H9 (cell line): Measurements from ENCODE around the gene F13A1. TPM values are rescaled to one million over a fixed set of nuclear protein-coding genes. Genes with fewer than 3 reads are reported as not detected.

Experiments
- DNase-seq: peaks from one replicate; pipeline ENCODE4 v3.0.0-alpha.2; 2017
- H2AFZ ChIP-seq: one replicate; pipeline ENCODE4 v1.6.1; 2013; ENCODE audit warnings: mild to moderate bottlenecking, low read length, control low read depth, moderate library complexity
- H2AK5ac ChIP-seq: 2 replicates; pipeline ENCODE4 v1.6.1; 2013; ENCODE audit warnings: low read length, control low read depth, mixed read lengths; ENCODE audit not compliant: insufficient read length
- H2BK120ac ChIP-seq: one replicate; pipeline ENCODE4 v1.6.1; 2013; ENCODE audit warnings: low read depth, mild to moderate bottlenecking, low read length, control low read depth, inconsistent platforms; ENCODE audit not compliant: poor library complexity, severe bottlenecking
- H2BK12ac ChIP-seq: 2 replicates; pipeline ENCODE4 v1.6.1; 2013; ENCODE audit warnings: low read length, control low read depth, mixed read lengths, low read depth; ENCODE audit not compliant: insufficient read length
- H2BK15ac ChIP-seq: 2 replicates; pipeline ENCODE4 v1.6.1; 2013; ENCODE audit warnings: low read depth, low read length, control low read depth
- H2BK20ac ChIP-seq: one replicate; pipeline ENCODE4 v1.6.1; 2013; ENCODE audit warnings: low read depth, mild to moderate bottlenecking, low read length, control low read depth, inconsistent platforms; ENCODE audit not compliant: poor library complexity, severe bottlenecking
- H2BK5ac ChIP-seq: 2 replicates; pipeline ENCODE4 v1.6.1; 2013; ENCODE audit warnings: low read length, control low read depth, mixed read lengths; ENCODE audit not compliant: insufficient read length
- H3K14ac ChIP-seq: 2 replicates; pipeline ENCODE4 v1.6.1; 2013; ENCODE audit warnings: low read length, control low read depth; ENCODE audit not compliant: insufficient read depth
- H3K18ac ChIP-seq: 2 replicates; pipeline ENCODE4 v1.6.1; 2013; ENCODE audit warnings: low read depth, mild to moderate bottlenecking, mixed read lengths, low read length, control low read depth; ENCODE audit not compliant: insufficient read length
- H3K23ac ChIP-seq: 2 replicates; pipeline ENCODE4 v1.6.1; 2013; ENCODE audit warnings: low read length, control low read depth, mixed read lengths, low read depth; ENCODE audit not compliant: insufficient read length
- H3K23me2 ChIP-seq: 2 replicates; pipeline ENCODE4 v1.6.1; 2013; ENCODE audit warnings: low read depth, mild to moderate bottlenecking, mixed read lengths, low read length, control low read depth; ENCODE audit not compliant: insufficient read length, poor library complexity, severe bottlenecking
- H3K27ac ChIP-seq: 2 replicates; pipeline ENCODE4 v1.5.1; 2013; ENCODE audit warnings: low read length, control low read depth, mixed read lengths, low read depth; ENCODE audit not compliant: insufficient read length
- H3K27me3 ChIP-seq: 2 replicates; pipeline ENCODE4 v1.6.1; 2013; ENCODE audit warnings: low read length, control low read depth, inconsistent platforms; ENCODE audit not compliant: insufficient read depth
- H3K4ac ChIP-seq: 2 replicates; pipeline ENCODE4 v1.6.1; 2013; ENCODE audit warnings: low read depth, mild to moderate bottlenecking, control low read depth, inconsistent platforms, low read length, moderate library complexity
- H3K4me1 ChIP-seq: 2 replicates; pipeline ENCODE4 v1.6.1; 2013; ENCODE audit warnings: low read length, control low read depth, inconsistent platforms; ENCODE audit not compliant: insufficient read depth
- H3K4me2 ChIP-seq: 2 replicates; pipeline ENCODE4 v1.6.1; 2013; ENCODE audit warnings: low read length, control low read depth, mixed read lengths; ENCODE audit not compliant: insufficient read length, insufficient read depth
- H3K56ac ChIP-seq: 2 replicates; pipeline ENCODE4 v1.6.1; 2013; ENCODE audit warnings: low read depth, mild to moderate bottlenecking, mixed read lengths, low read length, control low read depth; ENCODE audit not compliant: insufficient read length
- H3K79me1 ChIP-seq: 2 replicates; pipeline ENCODE4 v1.6.1; 2013; ENCODE audit warnings: low read depth, mild to moderate bottlenecking, moderate library complexity, low read length, control low read depth, inconsistent platforms; ENCODE audit not compliant: insufficient read depth, poor library complexity, severe bottlenecking
- H3K79me2 ChIP-seq: 2 replicates; pipeline ENCODE4 v1.6.1; 2013; ENCODE audit warnings: low read length, control low read depth, inconsistent platforms; ENCODE audit not compliant: insufficient read depth
- H3K9ac ChIP-seq: 2 replicates; pipeline ENCODE4 v1.6.1; 2013; ENCODE audit warnings: low read length, control low read depth, mixed read lengths; ENCODE audit not compliant: insufficient read length; ENCODE audit errors: extremely low read depth
- H3K9me3 ChIP-seq: one replicate; pipeline ENCODE4 v1.6.1; 2013; ENCODE audit warnings: low read depth, low read length, inconsistent platforms; ENCODE audit not compliant: control insufficient read depth
- H3T11ph ChIP-seq: one replicate; pipeline ENCODE4 v1.6.1; 2013; ENCODE audit warnings: mild to moderate bottlenecking, low read length, control low read depth, inconsistent platforms
- H4K20me1 ChIP-seq: one replicate; pipeline ENCODE4 v1.6.1; 2013; ENCODE audit not compliant: control insufficient read depth, insufficient read length, insufficient read depth
- H4K5ac ChIP-seq: 2 replicates; pipeline ENCODE4 v1.6.1; 2013; ENCODE audit warnings: low read depth, mild to moderate bottlenecking, mixed read lengths, low read length, control low read depth; ENCODE audit not compliant: insufficient read length
- H4K8ac ChIP-seq: replicated peaks from 2 replicates; pipeline ENCODE4 v1.6.1; 2013; ENCODE audit warnings: low read length, control low read depth, mixed read lengths, low read depth; ENCODE audit not compliant: insufficient read length
- H4K91ac ChIP-seq: 2 replicates; pipeline ENCODE4 v1.6.1; 2013; ENCODE audit warnings: low read depth, mild to moderate bottlenecking, moderate library complexity, mixed read lengths, low read length, control low read depth; ENCODE audit not compliant: insufficient read length
- H3K27ac Mint-ChIP-seq, 3 experiments: 2 replicates in 2 of 3; 3 replicates in 1 of 3; pipeline ENCODE4 v1.8.0; 2020 to 2021; ENCODE audit warnings: mixed read lengths in 3 of 3, mild to moderate bottlenecking in 1 of 3, moderate library complexity in 1 of 3
- H3K27me3 Mint-ChIP-seq: 2 replicates; pipeline ENCODE4 v1.8.0; 2021; ENCODE audit warnings: low read depth, mild to moderate bottlenecking, moderate library complexity, mixed read lengths
- H3K36me3 Mint-ChIP-seq, 3 experiments: 2 replicates in 2 of 3; 3 replicates in 1 of 3; pipeline ENCODE4 v1.8.0; 2020 to 2021; ENCODE audit warnings: low read depth in 3 of 3, mixed read lengths in 3 of 3; ENCODE audit not compliant: insufficient read depth in 1 of 3
- H3K4me1 Mint-ChIP-seq, 2 experiments: 2 replicates each; pipeline ENCODE4 v1.8.0; 2020; ENCODE audit warnings: mixed read lengths in 2 of 2
- H3K4me3 Mint-ChIP-seq, 2 experiments: 2 replicates in 1 of 2; 3 replicates in 1 of 2; pipeline ENCODE4 v1.8.0; 2020 to 2021; ENCODE audit warnings: mild to moderate bottlenecking in 2 of 2, mixed read lengths in 2 of 2, moderate library complexity in 1 of 2
- H3K9me3 Mint-ChIP-seq, 2 experiments: 2 replicates in 1 of 2; 3 replicates in 1 of 2; pipeline ENCODE4 v1.8.0; 2020; ENCODE audit warnings: mild to moderate bottlenecking in 2 of 2, mixed read lengths in 2 of 2, moderate library complexity in 1 of 2
- WGBS: extraction: QIAGEN DNeasy Blood & Tissue Kit; methylation state at CpG from one replicate; pipeline ENCODE4 v1.1.7; 2013; ENCODE audit warnings: missing lambda C conversion rate, low lambda C conversion rate, mixed read lengths; ENCODE audit not compliant: insufficient read length; ENCODE audit errors: extremely low coverage; 5-methylcytosine and 5-hydroxymethylcytosine counted together
- total RNA-seq: library from RNA; stranded (reverse); gene quantifications from 2 replicates; pipeline ENCODE4 v1.2.1, GENCODE V29; 2021
- TF ChIP-seq, protein P1 (sequence below): fragments of 200-600 bp; sonication (generic); conservative IDR thresholded peaks from 3 replicates; pipeline ENCODE4 v1.8.0; 2021; ENCODE audit warnings: antibody characterized with exemption, mild to moderate bottlenecking

F13A1 gene
- total RNA-seq, 1 experiment from 2014 or later = 0.15 TPM

DNA sequence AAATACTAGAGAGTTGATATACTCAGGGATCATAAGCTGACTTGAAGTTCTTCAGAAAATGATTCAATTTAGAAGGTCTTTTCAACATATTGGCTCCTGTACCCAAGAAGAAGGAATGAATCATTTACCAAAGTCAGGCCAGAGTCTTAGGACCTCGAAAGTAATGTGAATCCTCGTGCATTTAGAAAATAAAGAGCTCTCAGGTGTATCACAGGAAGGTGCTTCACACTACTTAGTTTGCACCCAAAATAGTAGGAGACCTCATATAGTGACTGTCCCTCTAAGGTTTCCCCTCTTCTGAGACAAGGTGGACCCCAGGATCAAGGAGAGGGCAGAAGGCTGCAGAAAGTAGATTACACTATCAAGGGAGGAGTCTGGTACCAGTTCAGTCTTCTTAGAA, 71.8 kb downstream of the F13A1 start:
- no peaks in the 10 kb centered on the region for H3K9me3 Mint-ChIP-seq

More for the DNA sequence above, 71.8 kb downstream of the F13A1 start:
- Histone ChIP-seq H2BK20ac (no peak overlapping the region), H3K56ac (no peak overlapping the region), H3K4me2 (no peak overlapping the region), H3K79me2 (no peaks in the 10 kb centered on the region), H2BK12ac (no peak overlapping the region), H3K27me3 (no peaks in the 10 kb centered on the region), H4K8ac (no peak overlapping the region), H3K27ac (no peak overlapping the region), H3K79me1 (no peaks in the 10 kb centered on the region), H2BK5ac (no peak overlapping the region), H3K4me1 (no peaks in the 10 kb centered on the region), H4K91ac (no peak overlapping the region), H3K23ac (no peak overlapping the region), H3T11ph (no peak overlapping the region), H4K5ac (no peak overlapping the region), H2BK120ac (no peak overlapping the region), H4K20me1 (no peaks in the 10 kb centered on the region), H3K4ac (no peak overlapping the region), H2AK5ac (no peak overlapping the region), H3K9ac (no peak overlapping the region), H3K18ac (no peak overlapping the region), H2AFZ (no peak overlapping the region), H2BK15ac (no peak overlapping the region), H3K9me3 (no peaks in the 10 kb centered on the region), H3K14ac (no peak overlapping the region), H3K23me2 (no peaks in the 10 kb centered on the region)
- no peaks in the 10 kb centered on the region for H3K4me1 Mint-ChIP-seq
- H3K4me3 Mint-ChIP-seq = no peak overlapping the region
- TF ChIP-seq, protein P1, sequence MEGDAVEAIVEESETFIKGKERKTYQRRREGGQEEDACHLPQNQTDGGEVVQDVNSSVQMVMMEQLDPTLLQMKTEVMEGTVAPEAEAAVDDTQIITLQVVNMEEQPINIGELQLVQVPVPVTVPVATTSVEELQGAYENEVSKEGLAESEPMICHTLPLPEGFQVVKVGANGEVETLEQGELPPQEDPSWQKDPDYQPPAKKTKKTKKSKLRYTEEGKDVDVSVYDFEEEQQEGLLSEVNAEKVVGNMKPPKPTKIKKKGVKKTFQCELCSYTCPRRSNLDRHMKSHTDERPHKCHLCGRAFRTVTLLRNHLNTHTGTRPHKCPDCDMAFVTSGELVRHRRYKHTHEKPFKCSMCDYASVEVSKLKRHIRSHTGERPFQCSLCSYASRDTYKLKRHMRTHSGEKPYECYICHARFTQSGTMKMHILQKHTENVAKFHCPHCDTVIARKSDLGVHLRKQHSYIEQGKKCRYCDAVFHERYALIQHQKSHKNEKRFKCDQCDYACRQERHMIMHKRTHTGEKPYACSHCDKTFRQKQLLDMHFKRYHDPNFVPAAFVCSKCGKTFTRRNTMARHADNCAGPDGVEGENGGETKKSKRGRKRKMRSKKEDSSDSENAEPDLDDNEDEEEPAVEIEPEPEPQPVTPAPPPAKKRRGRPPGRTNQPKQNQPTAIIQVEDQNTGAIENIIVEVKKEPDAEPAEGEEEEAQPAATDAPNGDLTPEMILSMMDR = no peak
- no peak for DNase-seq
- peaks cover 2% of the 10 kb centered on the region for H3K27me3 Mint-ChIP-seq
- no peaks in the 10 kb centered on the region for H3K36me3 Mint-ChIP-seq
- WGBS = no CpG with 5 or more reads among the region's 2 CpGs
- no peak overlapping the region; a peak in 1 of 7 replicates for H3K27ac Mint-ChIP-seq
